Fibroblast of peridontal ligament (primary cell): ENCODE results near the gene TGFB3.

ENCODE experiments used
- DNase-seq: peaks from one replicate; pipeline ENCODE4 v3.0.0-alpha.2; 2010; ENCODE audit errors: extremely low read depth

TGFB3 gene

GRCh38 chr14:75987201-75987970 lies 5.6 kb upstream of the TGFB3 start:
- DNase-seq: no peak

- DNase-seq: no peak
Measured at GRCh38 chr14:75986439-75986765, 4.6 kb upstream of the TGFB3 start.

DNA sequence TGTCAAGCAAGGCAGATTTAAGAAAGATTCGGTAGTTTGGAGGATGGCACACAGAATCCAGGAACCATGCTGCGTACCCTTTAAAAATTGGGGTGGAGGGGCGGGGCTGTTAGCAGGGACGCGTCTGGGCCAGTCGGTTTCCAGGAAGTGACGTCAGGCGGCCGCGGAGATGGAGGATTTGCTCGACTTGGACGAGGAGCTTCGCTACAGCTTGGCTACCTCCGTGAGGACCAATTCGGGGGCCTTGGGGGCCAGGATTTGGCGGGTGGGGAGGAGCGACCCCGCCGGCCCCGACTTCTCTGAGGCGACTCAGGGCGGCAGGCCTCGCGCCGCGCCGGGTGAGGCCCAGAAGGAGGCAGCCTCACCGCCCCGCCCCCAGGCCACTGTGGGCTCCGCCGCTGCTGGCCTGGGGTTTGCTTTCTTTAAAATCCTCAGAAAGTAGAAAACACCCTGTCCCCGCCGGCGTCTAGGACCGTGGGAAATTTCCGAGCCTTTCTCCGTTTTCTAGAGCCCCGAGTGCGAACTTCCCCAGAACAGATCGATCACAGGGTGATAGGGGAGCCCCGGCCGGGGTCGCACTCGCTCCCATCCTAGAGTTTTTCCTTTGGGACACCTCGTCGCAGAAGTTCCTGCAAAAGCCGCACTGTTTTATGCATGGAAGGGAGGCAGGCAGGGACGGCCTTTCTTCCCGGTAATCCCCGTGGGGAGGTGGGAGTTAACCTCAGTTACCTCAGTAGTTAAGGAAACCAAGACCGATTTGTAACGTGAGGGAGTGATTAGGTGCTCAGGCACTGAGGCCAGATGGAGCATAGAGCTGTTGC lies 4.0 kb upstream of the TGFB3 start, which contains the start of gene IFT43:
Gene IFT43, plus strand, starts transcription at position 146 of the 821 bp plus-strand sequence. Its CDS starts 24 bp downstream, at position 170.
- peak; percentile 77 for DNase-seq

DNA sequence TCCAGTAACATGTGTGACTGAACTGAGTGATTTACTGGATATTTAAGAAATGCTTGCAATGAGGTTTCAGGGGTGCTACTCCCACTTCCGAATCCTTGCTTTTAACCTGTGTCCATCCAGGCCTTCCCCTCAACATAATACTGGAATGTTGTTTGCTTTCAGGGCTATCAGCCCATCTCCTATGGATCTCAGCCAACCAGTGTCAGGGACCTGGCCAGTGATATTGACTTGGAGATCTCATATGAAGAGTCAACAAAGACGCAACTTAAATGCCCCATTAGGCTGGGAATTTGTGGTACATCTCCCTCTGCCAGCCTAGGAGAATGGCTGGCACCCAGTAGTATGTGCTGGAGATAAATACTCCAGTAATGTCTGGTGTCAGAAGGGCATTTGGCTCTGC lies 2.9 kb upstream of the TGFB3 start:
- DNase-seq: no peak

GRCh38 chr14:75983019-75983358 lies 1.2 kb upstream of the TGFB3 start:
- no peak for DNase-seq

DNA sequence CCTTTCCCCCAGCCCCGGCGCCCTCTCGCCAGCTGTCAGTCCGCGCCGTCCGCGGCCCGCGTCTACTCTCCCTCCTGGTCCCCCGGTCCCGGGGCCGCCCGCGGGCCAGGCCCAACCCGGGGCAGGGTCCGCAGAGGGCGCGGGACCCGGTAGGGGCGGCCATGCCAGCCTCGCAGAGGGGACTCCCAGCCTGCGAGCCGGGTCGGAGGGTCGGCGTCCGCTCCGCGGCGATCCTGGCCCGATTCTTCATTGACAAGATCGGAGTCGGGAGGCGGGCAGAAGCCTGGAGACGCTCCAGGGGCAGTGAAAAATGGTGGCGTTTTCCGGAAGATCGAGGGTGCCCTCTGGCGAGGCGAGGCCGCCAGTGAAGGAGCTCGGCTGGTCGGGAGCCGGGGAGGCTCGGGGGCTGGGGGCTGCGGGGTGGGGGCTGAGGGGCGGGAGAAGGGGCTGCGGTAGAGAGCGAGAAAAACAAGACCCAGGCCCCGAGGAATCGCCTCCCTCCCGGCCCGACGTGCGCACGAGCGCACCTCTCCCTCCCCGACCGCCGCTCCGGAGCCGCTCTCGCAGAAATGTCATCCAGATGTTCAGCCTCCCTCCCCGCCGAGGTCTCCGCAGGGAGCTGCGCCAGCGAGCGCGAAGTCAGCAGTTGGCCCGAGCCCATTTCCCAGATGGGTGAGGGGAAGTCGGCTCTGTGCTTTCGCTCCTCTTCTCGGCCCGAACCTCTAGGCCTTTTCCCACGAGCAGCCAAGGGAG lies 647 bp upstream of the TGFB3 start:
- peak; percentile 81 for DNase-seq

- no peak for DNase-seq
Measured at GRCh38 chr14:75980856-75981255, 939 bp downstream of the TGFB3 start.

GRCh38 chr14:75979648-75980565 lies 1.9 kb downstream of the TGFB3 start:
- DNase-seq: no peak

- DNase-seq: peak; percentile 52
Measured at GRCh38 chr14:75979071-75979571, 2.7 kb downstream of the TGFB3 start.

DNA sequence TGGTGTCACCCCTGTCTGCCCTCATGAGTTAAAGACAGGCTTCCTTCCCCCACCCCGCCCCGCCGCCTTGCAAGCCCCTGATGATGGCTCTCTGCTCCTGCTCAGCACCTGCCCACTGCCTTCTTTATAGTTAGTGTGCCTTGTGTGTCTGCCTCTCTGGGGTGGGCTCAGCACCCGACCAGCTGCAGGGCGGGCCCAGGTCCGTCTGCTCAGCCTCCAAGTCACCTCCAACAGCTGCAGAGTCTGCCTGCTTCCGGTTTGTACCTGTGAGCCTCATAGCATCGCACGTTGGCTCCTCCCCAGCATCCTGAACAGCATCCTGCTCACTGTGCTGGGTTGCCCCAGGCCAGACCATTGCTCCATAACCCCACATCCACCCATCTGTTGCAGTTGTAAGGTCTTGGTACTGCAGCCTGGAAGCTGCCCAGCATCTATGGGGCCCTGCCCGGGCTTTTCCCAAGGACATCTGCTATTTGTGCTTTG lies 3.5 kb downstream of the TGFB3 start:
- DNase-seq: no peak

DNA sequence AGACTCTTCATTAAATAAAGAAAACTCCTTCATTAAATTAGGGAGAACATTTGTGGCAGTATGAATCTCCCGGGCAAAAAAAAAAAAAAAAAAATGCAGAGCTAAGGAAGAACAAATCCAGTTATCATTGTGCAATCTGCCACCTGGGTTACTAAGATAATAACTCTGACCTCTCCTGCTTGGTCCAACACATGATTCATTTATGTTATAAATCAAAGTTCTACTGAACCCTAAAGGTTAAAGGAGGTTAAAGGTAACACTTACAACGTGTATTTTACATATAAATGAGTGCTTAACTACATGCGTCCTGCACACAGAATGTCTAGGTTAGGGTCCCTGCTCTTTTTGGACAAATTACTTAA lies 4.2 kb downstream of the TGFB3 start:
- DNase-seq: no peak

DNA sequence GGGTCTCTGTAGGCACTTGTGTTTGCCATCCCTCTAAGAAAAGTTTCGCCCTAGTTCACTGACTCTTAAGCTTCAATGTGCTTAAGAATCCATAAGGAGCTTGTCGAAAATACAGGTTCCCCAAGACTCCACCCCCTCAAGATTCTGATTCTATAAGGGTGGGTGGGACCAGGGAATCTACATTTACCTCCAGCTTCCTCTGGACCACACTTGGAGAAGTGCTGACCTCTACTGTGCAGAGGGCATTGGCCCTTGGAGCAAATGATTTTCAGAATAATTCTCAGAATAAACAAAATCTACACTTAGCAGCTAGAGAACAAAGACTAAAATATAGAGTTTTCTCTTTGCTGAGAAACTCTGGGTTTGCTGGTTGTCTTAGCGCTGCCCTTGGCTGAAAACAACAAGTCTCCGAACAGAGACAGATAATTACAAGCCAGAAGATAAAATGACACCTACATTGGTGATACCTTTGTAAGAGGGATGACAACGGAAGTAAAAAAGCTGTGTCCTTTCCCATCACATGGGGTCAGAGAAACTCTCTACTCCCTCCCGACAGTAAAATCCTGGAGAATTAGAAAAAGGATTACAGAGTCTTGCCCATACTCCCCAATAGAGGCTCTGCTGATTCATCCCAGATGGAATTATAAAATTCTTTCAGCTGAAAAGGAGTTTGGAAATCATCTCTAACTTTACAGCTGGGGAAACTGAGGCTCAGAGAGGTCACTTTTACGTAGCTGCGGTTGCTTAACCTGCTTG lies 4.8 kb downstream of the TGFB3 start:
- peak; percentile 40 for DNase-seq

GRCh38 chr14:75972801-75973421 lies 8.9 kb downstream of the TGFB3 start:
- no peak for DNase-seq

DNA sequence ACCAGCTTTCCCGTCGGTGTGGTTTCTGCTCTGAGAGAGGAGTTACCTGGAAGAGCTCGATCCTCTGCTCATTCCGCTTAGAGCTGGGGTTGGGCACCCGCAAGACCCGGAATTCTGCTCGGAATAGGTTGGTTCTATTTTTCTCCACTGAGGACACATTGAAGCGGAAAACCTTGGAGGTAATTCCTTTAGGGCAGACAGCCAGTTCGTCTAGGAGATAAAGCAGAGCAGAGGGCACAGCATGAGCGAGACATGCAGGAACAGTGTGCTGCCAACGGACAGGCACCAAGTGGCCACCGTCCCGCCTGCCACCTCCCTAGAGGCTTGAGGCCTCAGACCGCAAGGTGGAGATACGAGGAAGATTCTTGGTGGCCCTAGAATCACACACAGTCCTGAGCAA lies 10.3 kb downstream of the TGFB3 start:
- DNase-seq: no peak

DNA sequence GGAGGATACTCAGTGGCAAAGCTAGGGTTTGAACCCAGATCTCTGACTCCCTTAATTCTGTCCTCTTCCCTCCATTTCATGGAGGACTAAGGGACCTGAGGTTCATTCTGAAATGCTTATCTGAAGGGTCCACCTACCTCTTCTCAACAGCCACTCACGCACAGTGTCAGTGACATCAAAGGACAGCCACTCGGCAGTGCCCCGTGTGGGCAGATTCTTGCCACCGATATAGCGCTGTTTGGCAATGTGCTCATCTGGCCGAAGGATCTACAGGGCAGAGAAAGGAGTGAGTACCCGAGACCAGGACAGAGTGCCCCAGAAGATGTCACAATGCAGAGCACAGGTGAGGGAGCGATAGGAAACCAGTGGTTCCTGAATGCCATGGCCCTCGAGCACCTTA lies 10.8 kb downstream of the TGFB3 start:
- DNase-seq: no peak

GRCh38 chr14:75969891-75970290 lies 11.9 kb downstream of the TGFB3 start:
- DNase-seq: no peak

GRCh38 chr14:75969126-75969525 lies 12.7 kb downstream of the TGFB3 start:
- DNase-seq: no peak

DNA sequence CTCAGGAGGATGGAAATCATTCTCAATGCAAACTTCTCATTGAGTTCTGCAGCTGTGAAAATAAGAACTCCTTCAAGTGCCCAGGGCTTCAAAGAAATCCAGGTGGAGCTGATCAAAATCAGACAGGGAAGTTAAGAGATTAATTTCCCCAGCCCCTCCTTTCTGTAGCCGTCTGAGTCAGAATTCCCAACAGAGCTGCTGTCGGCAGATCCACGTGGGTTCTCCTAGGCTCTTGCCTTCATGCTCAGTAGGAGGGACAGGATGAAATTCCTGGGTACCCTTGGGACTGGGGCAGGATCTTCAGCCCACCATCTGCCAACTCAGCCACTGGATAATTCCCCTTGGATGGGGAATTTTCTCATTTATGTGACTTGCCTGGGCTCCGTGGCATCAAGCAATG lies 13.3 kb downstream of the TGFB3 start:
- DNase-seq: peak; percentile 74

- no peak for DNase-seq
Measured at GRCh38 chr14:75967866-75968265, 13.9 kb downstream of the TGFB3 start.

DNA sequence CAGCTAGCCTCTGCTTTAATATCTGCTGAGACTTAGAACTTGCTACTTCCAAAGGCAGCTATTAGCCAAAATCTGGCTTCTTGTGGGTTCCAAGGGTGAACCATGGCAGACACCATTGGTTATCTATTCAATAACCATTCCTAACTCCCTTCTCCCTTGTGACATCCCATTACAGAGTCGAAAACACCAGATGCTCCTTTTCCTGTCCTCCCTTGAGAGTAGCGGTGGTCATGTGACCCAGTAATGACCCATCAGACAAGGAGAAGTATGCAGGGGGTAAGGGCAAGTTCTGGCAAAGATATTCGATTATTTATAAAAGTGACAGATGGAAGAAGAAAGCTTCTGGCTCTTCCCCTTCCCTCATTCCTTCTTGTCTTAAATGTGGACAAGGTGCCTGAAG lies 20.1 kb downstream of the TGFB3 start:
- no peak for DNase-seq
